ENCODE data around the gene PRDM16. TPM values are rescaled to one million over a fixed set of nuclear protein-coding genes. Genes with fewer than 3 reads are reported as not detected.

The PRDM16 gene
- total RNA-seq, 1 donor = 6.5 TPM

GRCh38 chr1:3459940-3460671 lies 391.1 kb downstream of the PRDM16 start:
- Histone ChIP-seq H3K27ac (ENCODE audit: low read depth, low read length) (no peak overlapping the region), H3K4me1 (ENCODE audit: insufficient read depth, low read length) (no peaks in the 10 kb centered on the region), H3K4me3 (ENCODE audit: insufficient read depth, low read length) (no peak overlapping the region), H3K9me3 (ENCODE audit: low read depth, low read length) (no peaks in the 10 kb centered on the region), H2AFZ (ENCODE audit: low read length) (no peak overlapping the region), H4K20me1 (ENCODE audit: insufficient read depth, low read length) (no peaks in the 10 kb centered on the region), H3K36me3 (ENCODE audit: insufficient read depth, low read length) (no peaks in the 10 kb centered on the region), H3K79me2 (ENCODE audit: insufficient read depth, low read length) (no peaks in the 10 kb centered on the region), H3K27me3 (ENCODE audit: insufficient read depth, low read length) (peaks cover 2% of the 10 kb centered on the region), H3K4me2 (ENCODE audit: insufficient read depth, low read length) (no peak overlapping the region)
- TF ChIP-seq CTCF (IDR thresholded peaks at IDR 0.05; ENCODE audit: extremely low read depth, low read depth, low read length) = no peak
- peak; percentile 73 for DNase-seq (ENCODE audit: insufficient read length, low spot score, missing footprints)

DNA sequence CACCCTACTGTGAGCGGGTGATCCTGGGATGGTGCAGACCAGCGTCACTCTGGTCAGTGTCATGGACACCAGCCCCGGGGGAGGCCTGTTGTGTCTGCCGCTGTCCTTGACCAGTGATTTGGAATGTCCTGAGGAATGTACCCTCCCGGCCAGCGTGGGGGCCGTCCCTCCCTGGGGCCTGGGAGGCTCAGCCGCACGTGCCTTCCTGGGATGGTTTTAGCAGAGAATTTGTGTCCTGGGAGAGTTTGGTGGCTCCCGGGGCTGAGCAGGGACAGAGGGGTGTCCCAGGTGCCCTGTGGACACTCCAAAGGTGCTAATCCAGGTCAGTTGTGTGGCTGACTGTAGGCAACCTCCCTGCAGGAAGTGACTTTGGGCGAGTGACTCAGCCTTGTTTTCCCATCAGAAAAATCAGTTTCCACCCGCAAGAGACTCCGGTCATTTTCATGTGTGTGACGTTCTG lies 391.7 kb downstream of the PRDM16 start:
- no peaks in the 10 kb centered on the region for H3K36me3 ChIP-seq (ENCODE audit: insufficient read depth, low read length)
- DNase-seq (ENCODE audit: insufficient read length, low spot score, missing footprints) = peak; percentile 95
- H3K79me2 ChIP-seq (ENCODE audit: insufficient read depth, low read length) = no peaks in the 10 kb centered on the region
- H3K27ac ChIP-seq (ENCODE audit: low read depth, low read length) = no peak overlapping the region
- H4K20me1 ChIP-seq (ENCODE audit: insufficient read depth, low read length) = no peaks in the 10 kb centered on the region
- peaks cover 3% of the 10 kb centered on the region for H3K27me3 ChIP-seq (ENCODE audit: insufficient read depth, low read length)
- no peak overlapping the region for H2AFZ ChIP-seq (ENCODE audit: low read length)
- no peak overlapping the region for H3K4me3 ChIP-seq (ENCODE audit: insufficient read depth, low read length)
- no peaks in the 10 kb centered on the region for H3K9me3 ChIP-seq (ENCODE audit: low read depth, low read length)
- no peak for TF ChIP-seq CTCF (IDR thresholded peaks at IDR 0.05; ENCODE audit: extremely low read depth, low read depth, low read length)
- H3K4me1 ChIP-seq (ENCODE audit: insufficient read depth, low read length) = no peaks in the 10 kb centered on the region
- H3K4me2 ChIP-seq (ENCODE audit: insufficient read depth, low read length) = no peak overlapping the region

DNA sequence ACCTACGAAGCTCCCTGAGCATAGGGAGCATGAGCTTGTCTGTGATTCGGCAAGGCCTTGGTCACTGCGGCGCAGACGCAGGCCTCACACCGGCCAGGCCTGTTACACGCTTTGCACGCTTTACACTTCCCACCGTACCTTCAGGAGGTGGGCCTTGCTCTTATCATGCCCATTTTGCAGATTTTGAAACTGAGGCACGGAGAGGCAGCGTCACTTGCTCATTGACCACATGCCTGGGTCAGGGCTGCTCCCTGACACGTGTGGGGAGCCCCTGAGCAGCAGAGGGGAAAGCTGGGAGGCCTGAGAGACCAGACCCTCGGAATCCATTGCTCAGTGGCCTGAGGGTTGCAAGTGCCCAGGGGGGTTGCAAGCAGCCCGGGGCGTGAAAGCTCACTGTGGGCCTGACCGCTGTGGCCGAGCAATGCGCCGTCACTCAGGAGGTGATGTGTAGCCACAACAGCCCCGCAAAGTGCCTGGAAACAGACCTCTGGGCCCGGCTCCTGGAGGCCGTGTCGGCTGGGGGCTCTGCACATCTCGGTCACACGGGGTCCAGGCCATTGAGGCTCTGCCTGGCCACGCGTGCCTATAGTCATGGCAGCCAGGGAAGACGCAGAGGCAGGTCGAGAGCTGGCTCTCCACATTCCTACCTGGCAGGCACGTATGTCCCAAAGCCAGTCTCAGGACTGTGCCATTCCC lies 392.4 kb downstream of the PRDM16 start:
- H3K4me3 ChIP-seq (ENCODE audit: insufficient read depth, low read length) = no peak overlapping the region
- H3K36me3 ChIP-seq (ENCODE audit: insufficient read depth, low read length) = no peaks in the 10 kb centered on the region
- peak; percentile 87 for DNase-seq (ENCODE audit: insufficient read length, low spot score, missing footprints)
- no peak overlapping the region for H3K27ac ChIP-seq (ENCODE audit: low read depth, low read length)
- no peak overlapping the region for H3K4me2 ChIP-seq (ENCODE audit: insufficient read depth, low read length)
- no peaks in the 10 kb centered on the region for H3K79me2 ChIP-seq (ENCODE audit: insufficient read depth, low read length)
- H3K4me1 ChIP-seq (ENCODE audit: insufficient read depth, low read length) = no peaks in the 10 kb centered on the region
- no peaks in the 10 kb centered on the region for H3K9me3 ChIP-seq (ENCODE audit: low read depth, low read length)
- TF ChIP-seq CTCF (IDR thresholded peaks at IDR 0.05; ENCODE audit: extremely low read depth, low read depth, low read length) = no peak
- no peaks in the 10 kb centered on the region for H4K20me1 ChIP-seq (ENCODE audit: insufficient read depth, low read length)
- peaks cover 6% of the 10 kb centered on the region for H3K27me3 ChIP-seq (ENCODE audit: insufficient read depth, low read length)
- no peak overlapping the region for H2AFZ ChIP-seq (ENCODE audit: low read length)

GRCh38 chr1:3461934-3462275 lies 392.9 kb downstream of the PRDM16 start:
- H3K36me3 ChIP-seq (ENCODE audit: insufficient read depth, low read length) = no peaks in the 10 kb centered on the region
- no peak overlapping the region for H2AFZ ChIP-seq (ENCODE audit: low read length)
- no peaks in the 10 kb centered on the region for H3K4me1 ChIP-seq (ENCODE audit: insufficient read depth, low read length)
- H3K27me3 ChIP-seq (ENCODE audit: insufficient read depth, low read length) = peaks cover 6% of the 10 kb centered on the region
- no peak overlapping the region for H3K4me3 ChIP-seq (ENCODE audit: insufficient read depth, low read length)
- DNase-seq (ENCODE audit: insufficient read length, low spot score, missing footprints) = peak; percentile 68
- no peak for TF ChIP-seq CTCF (IDR thresholded peaks at IDR 0.05; ENCODE audit: extremely low read depth, low read depth, low read length)
- H3K4me2 ChIP-seq (ENCODE audit: insufficient read depth, low read length) = no peak overlapping the region
- no peak overlapping the region for H3K27ac ChIP-seq (ENCODE audit: low read depth, low read length)
- no peaks in the 10 kb centered on the region for H3K9me3 ChIP-seq (ENCODE audit: low read depth, low read length)
- no peaks in the 10 kb centered on the region for H4K20me1 ChIP-seq (ENCODE audit: insufficient read depth, low read length)
- no peaks in the 10 kb centered on the region for H3K79me2 ChIP-seq (ENCODE audit: insufficient read depth, low read length)

Measured in osteoblast (primary cell).